22Rv1 (cell line): ENCODE data around the gene TMEM151A.

Experiments
- H3K27ac ChIP-seq: fragments of 450-650 bp; 2 replicates; pipeline ENCODE4 v1.5.1; 2017
- CTCF ChIP-seq: fragments of 450-650 bp; IDR thresholded peaks from 2 replicates; pipeline ENCODE4 v1.5.1; 2017; ENCODE audit warnings: mild to moderate bottlenecking
- ZFX ChIP-seq: fragments of 450-650 bp; IDR thresholded peaks from 2 replicates; pipeline ENCODE4 v1.6.1; 2017; ENCODE audit warnings: antibody characterized with exemption, borderline replicate concordance

The TMEM151A gene

GRCh38 chr11:66285250-66285947 lies 6.3 kb upstream of the TMEM151A start:
- H3K27ac ChIP-seq = peak overlapping the region; percentile 94

GRCh38 chr11:66286699-66287098 lies 5.0 kb upstream of the TMEM151A start:
- TF ChIP-seq CTCF (no peak), ZFX (no peak)
- peak overlapping the region; percentile 94; the same call in 1 of the 2 replicates for H3K27ac ChIP-seq

More at GRCh38 chr11:66285250-66285947, 6.3 kb upstream of the TMEM151A start:
- TF ChIP-seq ZFX = no peak
- TF ChIP-seq CTCF = no peak

GRCh38 chr11:66287211-66287888 lies 4.3 kb upstream of the TMEM151A start:
- TF ChIP-seq ZFX = no peak
- TF ChIP-seq CTCF = no peak
- H3K27ac ChIP-seq = peak overlapping the region; percentile 94

GRCh38 chr11:66287889-66288670 lies 3.6 kb upstream of the TMEM151A start:
- TF ChIP-seq ZFX = no peak
- TF ChIP-seq CTCF = no peak
- peak overlapping the region; percentile 94 for H3K27ac ChIP-seq

- TF ChIP-seq CTCF (peak; percentile 47), ZFX (no peak)
- peak within 1 kb of the TSS; percentile 94 for H3K27ac ChIP-seq
Measured at GRCh38 chr11:66288671-66289547, 2.8 kb upstream of the TMEM151A start, which contains the start of gene YIF1A. Gene YIF1A (minus strand): TSS chr11:66289143. CDS start chr11:66288985, 158 bp downstream.

- H3K27ac ChIP-seq = peak overlapping the region; percentile 94
- TF ChIP-seq CTCF (no peak), ZFX (no peak)
Measured at GRCh38 chr11:66289548-66290329, 2.0 kb upstream of the TMEM151A start.
